HG02970 (cell line): ENCODE data around the gene GNG2.

ENCODE experiments used
- ATAC-seq: cut with Tn5 transposase; IDR thresholded peaks from one replicate; pipeline ENCODE4 v1.9.1; 2021; ENCODE audit warnings: mild to moderate bottlenecking, moderate library complexity, moderate number of reproducible peaks; ENCODE audit not compliant: unreplicated experiment, low FRiP score

GNG2 gene

DNA sequence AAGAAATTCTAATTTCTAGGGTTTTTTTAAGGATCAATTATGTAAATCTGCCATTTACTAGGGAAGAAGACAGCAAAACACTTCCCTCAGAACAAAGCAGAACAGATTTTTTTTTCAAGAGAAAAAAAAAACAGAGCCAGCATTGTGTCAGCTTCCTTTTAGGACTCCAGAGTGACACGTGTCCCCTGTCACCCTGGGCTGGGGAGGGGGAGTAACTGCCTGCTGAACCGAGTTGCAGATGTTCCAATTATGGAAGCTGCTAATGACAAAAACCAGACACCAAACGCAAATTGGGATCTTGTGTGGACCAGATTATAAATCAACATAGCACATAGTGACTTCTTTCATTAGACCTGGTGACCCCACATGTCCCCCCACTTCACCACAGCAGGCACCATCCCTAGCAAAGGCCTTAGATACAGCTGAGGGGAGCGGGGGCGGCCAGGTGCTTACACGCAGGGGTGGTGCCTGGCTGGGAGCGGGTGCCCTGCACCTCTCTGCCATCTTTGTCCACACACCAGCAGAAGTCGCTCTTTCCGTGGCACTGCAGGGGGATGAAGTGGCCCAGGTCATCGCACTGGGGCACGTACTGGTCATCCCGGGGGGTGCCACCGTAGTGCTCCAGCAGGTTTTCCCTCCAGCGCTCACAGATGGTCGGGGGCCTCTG is 154.3 kb downstream of the GNG2 start:
- no peak for ATAC-seq

- no peak for ATAC-seq
Measured at GRCh38 chr14:52015411-52016030, 155.1 kb downstream of the GNG2 start.

DNA sequence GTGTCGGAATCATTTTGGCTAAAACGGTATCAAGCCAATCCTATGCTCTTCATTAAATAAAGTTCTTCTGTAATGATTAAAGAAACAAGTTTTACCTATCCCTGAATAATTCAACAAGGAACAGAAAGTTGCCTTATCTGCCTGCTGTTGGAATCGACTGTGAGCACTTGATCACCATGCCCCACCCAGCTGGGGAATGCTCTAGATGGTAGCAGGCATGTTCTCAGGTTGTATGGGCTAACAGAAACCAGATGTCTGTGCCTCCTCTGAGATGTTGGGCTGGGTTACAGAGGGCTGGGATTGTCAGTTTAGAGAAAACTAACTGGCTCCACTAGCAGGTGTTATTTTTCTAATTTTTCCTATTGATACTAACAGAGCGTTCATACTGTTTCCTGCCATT is 157.8 kb downstream of the GNG2 start:
- ATAC-seq, result no peak

- ATAC-seq, result no peak
Measured at GRCh38 chr14:52018970-52019369, 158.6 kb downstream of the GNG2 start.
